22Rv1 (cell line): ENCODE measurements around the gene UCP3.

Experiments used
- ZFX ChIP-seq: fragments of 450-650 bp; IDR thresholded peaks from 2 replicates; pipeline ENCODE4 v1.6.1; 2017; ENCODE audit warnings: antibody characterized with exemption, borderline replicate concordance
- TF ChIP-seq, protein P1 (sequence below): fragments of 450-650 bp; IDR thresholded peaks from 2 replicates; pipeline ENCODE4 v1.5.1; 2017; ENCODE audit warnings: mild to moderate bottlenecking

- TF ChIP-seq, protein P1, sequence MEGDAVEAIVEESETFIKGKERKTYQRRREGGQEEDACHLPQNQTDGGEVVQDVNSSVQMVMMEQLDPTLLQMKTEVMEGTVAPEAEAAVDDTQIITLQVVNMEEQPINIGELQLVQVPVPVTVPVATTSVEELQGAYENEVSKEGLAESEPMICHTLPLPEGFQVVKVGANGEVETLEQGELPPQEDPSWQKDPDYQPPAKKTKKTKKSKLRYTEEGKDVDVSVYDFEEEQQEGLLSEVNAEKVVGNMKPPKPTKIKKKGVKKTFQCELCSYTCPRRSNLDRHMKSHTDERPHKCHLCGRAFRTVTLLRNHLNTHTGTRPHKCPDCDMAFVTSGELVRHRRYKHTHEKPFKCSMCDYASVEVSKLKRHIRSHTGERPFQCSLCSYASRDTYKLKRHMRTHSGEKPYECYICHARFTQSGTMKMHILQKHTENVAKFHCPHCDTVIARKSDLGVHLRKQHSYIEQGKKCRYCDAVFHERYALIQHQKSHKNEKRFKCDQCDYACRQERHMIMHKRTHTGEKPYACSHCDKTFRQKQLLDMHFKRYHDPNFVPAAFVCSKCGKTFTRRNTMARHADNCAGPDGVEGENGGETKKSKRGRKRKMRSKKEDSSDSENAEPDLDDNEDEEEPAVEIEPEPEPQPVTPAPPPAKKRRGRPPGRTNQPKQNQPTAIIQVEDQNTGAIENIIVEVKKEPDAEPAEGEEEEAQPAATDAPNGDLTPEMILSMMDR, result no peak
- no peak for TF ChIP-seq ZFX
These were observed 18.2 kb downstream of the UCP3 start for GRCh38 chr11:73990730-73991129.
